AG08396 (cell line): ENCODE data around the gene VDR.
A peak's percentile ranks its signal among the peaks of the same experiment; 100 is the strongest.
"Not testable (repeated sequence)": the region's sequence is repeated elsewhere in the genome, so short reads cannot be mapped to it uniquely, and the experiment has no call there.

Source experiments
- DNase-seq: peaks from one replicate; pipeline ENCODE4 v3.0.0; 2012; ENCODE audit warnings: low spot score, mixed read lengths

VDR gene

GRCh38 chr12:47828976-47829482, 75.8 kb downstream of the VDR start:
- peak; percentile 82 for DNase-seq

- DNase-seq: no peak
Measured at GRCh38 chr12:47828008-47828975, 76.5 kb downstream of the VDR start.

GRCh38 chr12:47825173-47825639, 79.6 kb downstream of the VDR start:
- DNase-seq: no peak

GRCh38 chr12:47824635-47825034, 80.2 kb downstream of the VDR start:
- DNase-seq: no peak

GRCh38 chr12:47824198-47824597, 80.6 kb downstream of the VDR start:
- DNase-seq: no peak

GRCh38 chr12:47823422-47824086, 81.2 kb downstream of the VDR start:
- DNase-seq: no peak

- DNase-seq: no peak
Measured at GRCh38 chr12:47822863-47823262, 81.9 kb downstream of the VDR start.

- no peak for DNase-seq
Measured at GRCh38 chr12:47822401-47822800, 82.4 kb downstream of the VDR start.

GRCh38 chr12:47821346-47821706, 83.5 kb downstream of the VDR start:
- DNase-seq: no peak

- DNase-seq: peak; percentile 95
Measured at GRCh38 chr12:47820631-47821345, 84.0 kb downstream of the VDR start.

- DNase-seq: peak; percentile 90
Measured at GRCh38 chr12:47819896-47820630, 84.7 kb downstream of the VDR start, which contains the start of gene HDAC7. Gene HDAC7 (minus strand): TSS chr12:47819903. CDS start chr12:47819785, 118 bp downstream.

- DNase-seq: no peak
Measured at GRCh38 chr12:47819138-47819895, 85.5 kb downstream of the VDR start.

GRCh38 chr12:47818467-47819137, 86.2 kb downstream of the VDR start:
- peak; percentile 57 for DNase-seq

- DNase-seq: no peak
Measured at GRCh38 chr12:47818007-47818376, 86.8 kb downstream of the VDR start.

- DNase-seq: no peak
Measured at GRCh38 chr12:47817272-47818006, 87.4 kb downstream of the VDR start.

GRCh38 chr12:47816403-47817271, 88.2 kb downstream of the VDR start:
- no peak for DNase-seq

- DNase-seq: not testable (repeated sequence)
Measured at GRCh38 chr12:47815447-47815846, 89.3 kb downstream of the VDR start.

GRCh38 chr12:47814539-47815170, 90.1 kb downstream of the VDR start:
- no peak for DNase-seq
